ENCODE measurements around the gene NASP. TPM values are rescaled to one million over a fixed set of nuclear protein-coding genes. Genes with fewer than 3 reads are reported as not detected.

NASP gene
- total and polyA plus RNA-seq, 2 of the 13 experiments (the other 11 are each of a cell fraction or from before 2014, with no cell fraction given) = 132 to 256 TPM

DNA sequence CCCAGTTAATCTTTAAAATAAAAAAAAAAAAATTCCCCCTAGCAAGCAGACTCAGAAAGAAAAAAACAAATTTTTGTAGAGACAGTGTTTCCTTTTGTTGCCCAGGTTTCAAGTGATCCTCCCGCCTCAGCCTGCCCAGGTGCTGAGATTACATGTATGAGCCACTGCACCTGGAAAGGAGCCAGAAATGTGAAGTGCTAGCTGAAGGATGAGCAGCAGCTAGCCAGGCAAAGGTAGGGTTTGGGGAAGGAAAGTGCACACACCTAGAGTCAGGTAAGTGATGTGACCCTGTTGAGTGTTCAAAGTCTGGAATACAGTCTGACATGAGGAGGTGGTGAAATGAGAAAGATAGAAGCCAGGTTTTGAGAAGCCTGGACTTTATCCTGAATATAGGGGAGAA lies 31.5 kb upstream of the NASP start:
- WGBS (ENCODE audit: low lambda C conversion rate) = 69% methylated on average over 1 of the region's 1 CpG
- TF ChIP-seq, protein P1, sequence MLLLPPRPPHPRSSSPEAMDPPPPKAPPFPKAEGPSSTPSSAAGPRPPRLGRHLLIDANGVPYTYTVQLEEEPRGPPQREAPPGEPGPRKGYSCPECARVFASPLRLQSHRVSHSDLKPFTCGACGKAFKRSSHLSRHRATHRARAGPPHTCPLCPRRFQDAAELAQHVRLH (CRISPR knock-in tag; IDR thresholded peaks at IDR 0.05; ENCODE audit: borderline replicate concordance, low read depth) = no peak
- TF ChIP-seq CCDC6 (CRISPR knock-in tag; IDR thresholded peaks at IDR 0.05) (no peak), GATAD2A (CRISPR knock-in tag; IDR thresholded peaks at IDR 0.05) (no peak), ZNF619 (CRISPR knock-in tag; IDR thresholded peaks at IDR 0.05) (no peak), ZNF550 (CRISPR knock-in tag; IDR thresholded peaks at IDR 0.05; ENCODE audit: borderline replicate concordance) (no peak), ZNF260 (CRISPR knock-in tag; IDR thresholded peaks at IDR 0.05; ENCODE audit: borderline replicate concordance, low read depth) (no peak), YEATS4 (CRISPR knock-in tag; IDR thresholded peaks at IDR 0.05; ENCODE audit: borderline replicate concordance) (no peak), ZNF251 (CRISPR knock-in tag; IDR thresholded peaks at IDR 0.05) (no peak), ZNF12 (CRISPR knock-in tag; IDR thresholded peaks at IDR 0.05) (no peak), MATR3 (CRISPR knock-in tag; IDR thresholded peaks at IDR 0.05) (no peak), MEIS2 (CRISPR knock-in tag; IDR thresholded peaks at IDR 0.05) (no peak), KAT8 (CRISPR knock-in tag; IDR thresholded peaks at IDR 0.05) (no peak), ISX (CRISPR knock-in tag; conservative IDR thresholded peaks at IDR 0.05) (no peak), JARID2 (CRISPR knock-in tag; IDR thresholded peaks at IDR 0.05; ENCODE audit: insufficient replicate concordance) (no peak)
- TF ChIP-seq, protein P2, sequence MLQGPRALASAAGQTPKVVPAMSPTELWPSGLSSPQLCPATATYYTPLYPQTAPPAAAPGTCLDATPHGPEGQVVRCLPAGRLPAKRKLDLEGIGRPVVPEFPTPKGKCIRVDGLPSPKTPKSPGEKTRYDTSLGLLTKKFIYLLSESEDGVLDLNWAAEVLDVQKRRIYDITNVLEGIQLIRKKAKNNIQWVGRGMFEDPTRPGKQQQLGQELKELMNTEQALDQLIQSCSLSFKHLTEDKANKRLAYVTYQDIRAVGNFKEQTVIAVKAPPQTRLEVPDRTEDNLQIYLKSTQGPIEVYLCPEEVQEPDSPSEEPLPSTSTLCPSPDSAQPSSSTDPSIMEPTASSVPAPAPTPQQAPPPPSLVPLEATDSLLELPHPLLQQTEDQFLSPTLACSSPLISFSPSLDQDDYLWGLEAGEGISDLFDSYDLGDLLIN (CRISPR knock-in tag; IDR thresholded peaks at IDR 0.05; ENCODE audit: borderline replicate concordance) = no peak
- TF ChIP-seq, protein P3, sequence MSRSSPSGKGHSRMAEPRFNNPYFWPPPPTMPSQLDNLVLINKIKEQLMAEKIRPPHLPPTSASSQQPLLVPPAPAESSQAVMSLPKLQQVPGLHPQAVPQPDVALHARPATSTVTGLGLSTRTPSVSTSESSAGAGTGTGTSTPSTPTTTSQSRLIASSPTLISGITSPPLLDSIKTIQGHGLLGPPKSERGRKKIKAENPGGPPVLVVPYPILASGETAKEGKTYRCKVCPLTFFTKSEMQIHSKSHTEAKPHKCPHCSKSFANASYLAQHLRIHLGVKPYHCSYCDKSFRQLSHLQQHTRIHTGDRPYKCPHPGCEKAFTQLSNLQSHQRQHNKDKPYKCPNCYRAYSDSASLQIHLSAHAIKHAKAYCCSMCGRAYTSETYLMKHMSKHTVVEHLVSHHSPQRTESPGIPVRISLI (CRISPR knock-in tag; IDR thresholded peaks at IDR 0.05; ENCODE audit: borderline replicate concordance) = no peak
- TF ChIP-seq, protein P4, sequence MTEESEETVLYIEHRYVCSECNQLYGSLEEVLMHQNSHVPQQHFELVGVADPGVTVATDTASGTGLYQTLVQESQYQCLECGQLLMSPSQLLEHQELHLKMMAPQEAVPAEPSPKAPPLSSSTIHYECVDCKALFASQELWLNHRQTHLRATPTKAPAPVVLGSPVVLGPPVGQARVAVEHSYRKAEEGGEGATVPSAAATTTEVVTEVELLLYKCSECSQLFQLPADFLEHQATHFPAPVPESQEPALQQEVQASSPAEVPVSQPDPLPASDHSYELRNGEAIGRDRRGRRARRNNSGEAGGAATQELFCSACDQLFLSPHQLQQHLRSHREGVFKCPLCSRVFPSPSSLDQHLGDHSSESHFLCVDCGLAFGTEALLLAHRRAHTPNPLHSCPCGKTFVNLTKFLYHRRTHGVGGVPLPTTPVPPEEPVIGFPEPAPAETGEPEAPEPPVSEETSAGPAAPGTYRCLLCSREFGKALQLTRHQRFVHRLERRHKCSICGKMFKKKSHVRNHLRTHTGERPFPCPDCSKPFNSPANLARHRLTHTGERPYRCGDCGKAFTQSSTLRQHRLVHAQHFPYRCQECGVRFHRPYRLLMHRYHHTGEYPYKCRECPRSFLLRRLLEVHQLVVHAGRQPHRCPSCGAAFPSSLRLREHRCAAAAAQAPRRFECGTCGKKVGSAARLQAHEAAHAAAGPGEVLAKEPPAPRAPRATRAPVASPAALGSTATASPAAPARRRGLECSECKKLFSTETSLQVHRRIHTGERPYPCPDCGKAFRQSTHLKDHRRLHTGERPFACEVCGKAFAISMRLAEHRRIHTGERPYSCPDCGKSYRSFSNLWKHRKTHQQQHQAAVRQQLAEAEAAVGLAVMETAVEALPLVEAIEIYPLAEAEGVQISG (CRISPR knock-in tag; IDR thresholded peaks at IDR 0.05) = no peak
- TF ChIP-seq, protein P5, sequence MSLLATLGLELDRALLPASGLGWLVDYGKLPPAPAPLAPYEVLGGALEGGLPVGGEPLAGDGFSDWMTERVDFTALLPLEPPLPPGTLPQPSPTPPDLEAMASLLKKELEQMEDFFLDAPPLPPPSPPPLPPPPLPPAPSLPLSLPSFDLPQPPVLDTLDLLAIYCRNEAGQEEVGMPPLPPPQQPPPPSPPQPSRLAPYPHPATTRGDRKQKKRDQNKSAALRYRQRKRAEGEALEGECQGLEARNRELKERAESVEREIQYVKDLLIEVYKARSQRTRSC (CRISPR knock-in tag; IDR thresholded peaks at IDR 0.05; ENCODE audit: low read depth) = no peak
- TF ChIP-seq, protein P6, sequence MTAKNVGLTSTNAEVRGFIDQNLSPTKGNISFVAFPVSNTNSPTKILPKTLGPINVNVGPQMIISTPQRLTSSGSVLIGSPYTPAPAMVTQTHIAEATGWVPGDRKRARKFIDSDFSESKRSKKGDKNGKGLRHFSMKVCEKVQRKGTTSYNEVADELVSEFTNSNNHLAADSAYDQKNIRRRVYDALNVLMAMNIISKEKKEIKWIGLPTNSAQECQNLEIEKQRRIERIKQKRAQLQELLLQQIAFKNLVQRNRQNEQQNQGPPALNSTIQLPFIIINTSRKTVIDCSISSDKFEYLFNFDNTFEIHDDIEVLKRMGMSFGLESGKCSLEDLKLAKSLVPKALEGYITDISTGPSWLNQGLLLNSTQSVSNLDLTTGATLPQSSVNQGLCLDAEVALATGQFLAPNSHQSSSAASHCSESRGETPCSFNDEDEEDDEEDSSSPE (CRISPR knock-in tag; IDR thresholded peaks at IDR 0.05) = no peak
- POLR2A ChIA-PET = interaction anchor here (2.6 to 29.7 kb wide), 2 partner anchors 10 to 31 kb away, joined by 27 to 690 read pairs; partner anchors contain the start of gene PRDX1
- Histone ChIP-seq H3K27ac (ENCODE audit: extremely low read length, insufficient read depth, low read length) (peak overlapping the region; percentile 33), H3K79me2 (ENCODE audit: insufficient read depth, low read length) (peaks cover 39% of the 10 kb centered on the region), H3K4me2 (ENCODE audit: low read depth, low read length) (peak overlapping the region; percentile 94), H3K36me3 (replicated peaks in 1 of 2; ENCODE audit: control insufficient read depth in 1 of 2, insufficient read depth in 2 of 2, low read length in 2 of 2) (peaks cover 1 to 12% of the 10 kb centered on the region in 2 experiments; a peak in 4 of 5 replicates), H3K27me3 (ENCODE audit: control insufficient read depth in 1 of 2, insufficient read depth in 2 of 2, low read length in 2 of 2) (no peaks in the 10 kb centered on the region; a peak in 1 of 5 replicates), H4K20me1 (ENCODE audit: insufficient read depth, low read length) (no peaks in the 10 kb centered on the region), H3K9me3 (ENCODE audit: low read length) (no peaks in the 10 kb centered on the region), H3K4me1 (ENCODE audit: insufficient read depth, low read length) (peaks cover 47% of the 10 kb centered on the region), H3K9ac (ENCODE audit: insufficient read depth, low read depth, low read length) (peak overlapping the region; percentile 88; the same call in 1 of the 2 replicates), H2AFZ (ENCODE audit: low read length) (no peak overlapping the region), H3K4me3 (replicated peaks in 1 of 3; ENCODE audit: insufficient read depth in 1 of 3, low read depth in 2 of 3, low read length in 3 of 3) (peak overlapping the region in 2 of 3 experiments; percentile 30 to 87; a peak in 1 of 6 replicates)
- in situ Hi-C loops (cut with HindIII; ENCODE audit: extremely low pct_ligation_motif_present, low pct_unique_long_range_greater_than_20kb) (no loop called here), intact Hi-C loops (cut with micrococcal nuclease; ENCODE audit: unreplicated experiment) (no loop called here)
- ATAC-seq (no peak), DNase-seq (ENCODE audit: low spot score) (no peak), FAIRE-seq (no peak)
- CTCF ChIA-PET (ENCODE audit: low intra/inter-chr PET ratio, low total read pairs) = no interaction called here
- BruUV-seq (replicated peaks) = no TSS peak

Data from HepG2 (cell line).